HEK293 (cell line): ENCODE data around the gene GABRD.

Experiments used
- CTCF ChIP-seq: fragments of 450-650 bp; formaldehyde crosslinking; IDR thresholded peaks from 2 replicates; pipeline ENCODE4 v1.5.1; 2016; ENCODE audit warnings: missing biosample characterization, missing genetic modification characterization
- PRDM1 ChIP-seq: fragments of 450-650 bp; formaldehyde crosslinking; IDR thresholded peaks from 2 replicates; pipeline ENCODE4; 2016; ENCODE audit warnings: missing biosample characterization, missing genetic modification characterization
- SP7 ChIP-seq: fragments of 450-650 bp; formaldehyde crosslinking; IDR thresholded peaks from 2 replicates; pipeline ENCODE4 v1.5.1; 2016; ENCODE audit warnings: missing biosample characterization, missing genetic modification characterization
- ZNF274 ChIP-seq, 2 experiments: fragments of 200-500 bp in 1 of 2; fragments of 450-650 bp in 1 of 2; sonication (Bioruptor generic) in 1 of 2; formaldehyde crosslinking in 1 of 2; IDR thresholded peaks; 2 replicates each; pipeline versions ENCODE4 v1.5.1 to v1.6.1; 2014 to 2016; ENCODE audit warnings: borderline replicate concordance in 1 of 2, inconsistent platforms in 1 of 2, low read length in 1 of 2, missing biosample characterization in 1 of 2, missing genetic modification characterization in 1 of 2
- ZNF529 ChIP-seq: fragments of 450-650 bp; formaldehyde crosslinking; IDR thresholded peaks from 2 replicates; pipeline ENCODE4 v1.5.1; 2017; ENCODE audit warnings: missing genetic modification characterization, missing biosample characterization; ENCODE audit not compliant: insufficient replicate concordance
- TF ChIP-seq, protein P1 (sequence below): fragments of 450-650 bp; formaldehyde crosslinking; IDR thresholded peaks from 2 replicates; pipeline ENCODE4 v1.5.1; 2016; ENCODE audit warnings: missing biosample characterization, missing genetic modification characterization, low read depth
- TF ChIP-seq, protein P2 (sequence below): fragments of 450-650 bp; formaldehyde crosslinking; IDR thresholded peaks from 2 replicates; pipeline ENCODE4 v1.5.1; 2017; ENCODE audit warnings: missing biosample characterization, missing genetic modification characterization

DNA sequence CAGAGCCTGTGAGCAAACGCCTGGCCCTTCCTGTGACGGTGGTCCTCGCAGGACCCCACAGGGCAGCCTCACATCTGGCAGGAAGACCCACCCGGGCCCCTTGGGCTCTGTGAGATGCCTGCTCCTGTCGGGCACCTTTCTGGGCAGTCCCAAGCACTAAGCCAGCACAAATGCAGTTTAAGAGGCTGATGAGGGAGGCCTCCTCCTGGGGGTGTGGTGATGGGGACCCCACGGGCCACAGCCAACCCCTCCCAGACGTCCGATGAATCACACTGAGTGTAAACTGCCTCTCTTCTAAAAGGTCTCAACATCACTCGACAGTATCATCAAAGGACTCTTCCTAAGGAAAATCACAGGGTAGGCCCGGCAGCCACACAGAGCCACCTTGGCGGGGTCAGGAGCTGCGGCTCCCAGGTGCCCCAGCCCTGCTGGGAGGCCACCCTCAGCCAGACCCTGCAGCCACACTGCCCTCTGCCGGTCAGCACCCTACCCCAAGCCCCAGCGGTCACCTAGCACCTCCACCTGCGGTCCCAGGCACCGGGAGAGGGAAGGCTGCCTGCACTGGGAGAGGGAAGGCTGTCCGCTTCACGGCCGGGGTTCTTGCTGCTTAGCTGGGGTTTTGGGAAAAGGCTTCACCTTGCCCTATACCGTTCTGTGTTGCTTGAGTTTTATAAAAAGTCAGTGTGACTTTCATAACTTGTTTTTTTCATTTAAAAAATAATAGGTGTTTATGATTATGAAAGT, 27.2 kb downstream of the GABRD start:
- no peak for TF ChIP-seq ZNF274 (IDR thresholded peaks at IDR 0.05; ENCODE audit: low read length)
- no peak for TF ChIP-seq ZNF274 (tag by site-specific recombination; IDR thresholded peaks at IDR 0.05; ENCODE audit: borderline replicate concordance)
- TF ChIP-seq ZNF529 (tag by site-specific recombination): no peak
- TF ChIP-seq, protein P1, sequence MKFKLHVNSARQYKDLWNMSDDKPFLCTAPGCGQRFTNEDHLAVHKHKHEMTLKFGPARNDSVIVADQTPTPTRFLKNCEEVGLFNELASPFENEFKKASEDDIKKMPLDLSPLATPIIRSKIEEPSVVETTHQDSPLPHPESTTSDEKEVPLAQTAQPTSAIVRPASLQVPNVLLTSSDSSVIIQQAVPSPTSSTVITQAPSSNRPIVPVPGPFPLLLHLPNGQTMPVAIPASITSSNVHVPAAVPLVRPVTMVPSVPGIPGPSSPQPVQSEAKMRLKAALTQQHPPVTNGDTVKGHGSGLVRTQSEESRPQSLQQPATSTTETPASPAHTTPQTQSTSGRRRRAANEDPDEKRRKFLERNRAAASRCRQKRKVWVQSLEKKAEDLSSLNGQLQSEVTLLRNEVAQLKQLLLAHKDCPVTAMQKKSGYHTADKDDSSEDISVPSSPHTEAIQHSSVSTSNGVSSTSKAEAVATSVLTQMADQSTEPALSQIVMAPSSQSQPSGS (tag by site-specific recombination): no peak
- peak; percentile 79 for TF ChIP-seq CTCF
- TF ChIP-seq, protein P2, sequence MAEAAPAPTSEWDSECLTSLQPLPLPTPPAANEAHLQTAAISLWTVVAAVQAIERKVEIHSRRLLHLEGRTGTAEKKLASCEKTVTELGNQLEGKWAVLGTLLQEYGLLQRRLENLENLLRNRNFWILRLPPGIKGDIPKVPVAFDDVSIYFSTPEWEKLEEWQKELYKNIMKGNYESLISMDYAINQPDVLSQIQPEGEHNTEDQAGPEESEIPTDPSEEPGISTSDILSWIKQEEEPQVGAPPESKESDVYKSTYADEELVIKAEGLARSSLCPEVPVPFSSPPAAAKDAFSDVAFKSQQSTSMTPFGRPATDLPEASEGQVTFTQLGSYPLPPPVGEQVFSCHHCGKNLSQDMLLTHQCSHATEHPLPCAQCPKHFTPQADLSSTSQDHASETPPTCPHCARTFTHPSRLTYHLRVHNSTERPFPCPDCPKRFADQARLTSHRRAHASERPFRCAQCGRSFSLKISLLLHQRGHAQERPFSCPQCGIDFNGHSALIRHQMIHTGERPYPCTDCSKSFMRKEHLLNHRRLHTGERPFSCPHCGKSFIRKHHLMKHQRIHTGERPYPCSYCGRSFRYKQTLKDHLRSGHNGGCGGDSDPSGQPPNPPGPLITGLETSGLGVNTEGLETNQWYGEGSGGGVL (tag by site-specific recombination): no peak
- TF ChIP-seq PRDM1 (tag by site-specific recombination): no peak
- 0 out of 2 replicates have a peak, but pooled peaks have one; percentile 17 for TF ChIP-seq SP7
